Measurements from ENCODE around the gene FAR1. TPM values are rescaled to one million over a fixed set of nuclear protein-coding genes. Genes with fewer than 3 reads are reported as not detected.
"Not testable (repeated sequence)": the region's sequence is repeated elsewhere in the genome, so short reads cannot be mapped to it uniquely, and the experiment has no call there.

Gene FAR1
- polyA plus RNA-seq, 1 donor from 2014 or later, result 110 TPM

- Histone ChIP-seq H4K20me1 (ENCODE audit: insufficient read depth) (no peaks in the 10 kb centered on the region), H3K36me3 (ENCODE audit: insufficient read depth, low read length) (no peaks in the 10 kb centered on the region), H3F3A (ENCODE audit: insufficient read depth, low read length, poor library complexity, severe bottlenecking) (no peaks in the 10 kb centered on the region), H3K27me3 (ENCODE audit: insufficient read depth, low read depth, low read length) (no peaks in the 10 kb centered on the region), H3K79me2 (replicated peaks; ENCODE audit: insufficient read depth, low read length) (no peaks in the 10 kb centered on the region), H3K9me3 (ENCODE audit: low read length) (no peaks in the 10 kb centered on the region), H3K27ac (ENCODE audit: low read length) (no peak overlapping the region), H3K9me2 (ENCODE audit: insufficient read depth, low read length) (no peaks in the 10 kb centered on the region), H3K9ac (ENCODE audit: low read length) (no peak overlapping the region), H3K4me2 (ENCODE audit: low read length) (no peak overlapping the region), H2AFZ (ENCODE audit: low read depth, low read length) (no peak overlapping the region), H3K4me3 (ENCODE audit: low read length) (no peak overlapping the region)
- no peak for TF ChIP-seq RAD21 (conservative IDR thresholded peaks at IDR 0.05)
- TF ChIP-seq EZH2 (IDR thresholded peaks at IDR 0.05; ENCODE audit: borderline replicate concordance, insufficient read depth, low read length, poor library complexity, severe bottlenecking), result no peak
- TF ChIP-seq EP300 (conservative IDR thresholded peaks at IDR 0.05; ENCODE audit: poor library complexity, severe bottlenecking), result no peak
- TF ChIP-seq CTCF (IDR thresholded peaks at IDR 0.05; ENCODE audit: poor library complexity, severe bottlenecking), result no peak
- no peak for TF ChIP-seq TAF1 (IDR thresholded peaks at IDR 0.05; ENCODE audit: low read depth)
These were observed 21.1 kb upstream of the FAR1 start for GRCh38 chr11:13647391-13647790.

GRCh38 chr11:13649619-13650018 lies 18.8 kb upstream of the FAR1 start:
- Histone ChIP-seq H4K20me1 (ENCODE audit: insufficient read depth) (no peaks in the 10 kb centered on the region), H2AFZ (ENCODE audit: low read depth, low read length) (no peak overlapping the region), H3K79me2 (replicated peaks; ENCODE audit: insufficient read depth, low read length) (no peaks in the 10 kb centered on the region), H3K27me3 (ENCODE audit: insufficient read depth, low read depth, low read length) (no peaks in the 10 kb centered on the region), H3K4me3 (ENCODE audit: low read length) (no peak overlapping the region), H3K36me3 (ENCODE audit: insufficient read depth, low read length) (no peaks in the 10 kb centered on the region), H3K27ac (ENCODE audit: low read length) (no peak overlapping the region), H3K4me2 (ENCODE audit: low read length) (no peak overlapping the region), H3K9me2 (ENCODE audit: insufficient read depth, low read length) (no peaks in the 10 kb centered on the region), H3F3A (ENCODE audit: insufficient read depth, low read length, poor library complexity, severe bottlenecking) (no peaks in the 10 kb centered on the region), H3K9me3 (ENCODE audit: low read length) (no peaks in the 10 kb centered on the region), H3K9ac (ENCODE audit: low read length) (no peak overlapping the region)
- TF ChIP-seq EP300 (conservative IDR thresholded peaks at IDR 0.05; ENCODE audit: poor library complexity, severe bottlenecking), result no peak

- H3K27ac ChIP-seq (ENCODE audit: low read length); H3K9ac ChIP-seq (ENCODE audit: low read length); H4K20me1 ChIP-seq (ENCODE audit: insufficient read depth); H3K4me3 ChIP-seq (ENCODE audit: low read length); H3K27me3 ChIP-seq (ENCODE audit: insufficient read depth, low read depth, low read length); H3K4me2 ChIP-seq (ENCODE audit: low read length); H3K9me2 ChIP-seq (ENCODE audit: insufficient read depth, low read length); H3K9me3 ChIP-seq (ENCODE audit: low read length); H3F3A ChIP-seq (ENCODE audit: insufficient read depth, low read length, poor library complexity, severe bottlenecking); H2AFZ ChIP-seq (ENCODE audit: low read depth, low read length); H3K79me2 ChIP-seq (replicated peaks; ENCODE audit: insufficient read depth, low read length); H3K36me3 ChIP-seq (ENCODE audit: insufficient read depth, low read length): not testable (repeated sequence)
These were observed 17.0 kb upstream of the FAR1 start for GRCh38 chr11:13651515-13651914.

GRCh38 chr11:13661074-13661623 lies 7.3 kb upstream of the FAR1 start:
- Histone ChIP-seq H3F3A (ENCODE audit: insufficient read depth, low read length, poor library complexity, severe bottlenecking) (no peaks in the 10 kb centered on the region), H3K9me2 (ENCODE audit: insufficient read depth, low read length) (no peaks in the 10 kb centered on the region), H3K9me3 (ENCODE audit: low read length) (peaks cover 4% of the 10 kb centered on the region), H3K27me3 (ENCODE audit: insufficient read depth, low read depth, low read length) (no peaks in the 10 kb centered on the region), H3K36me3 (ENCODE audit: insufficient read depth, low read length) (no peaks in the 10 kb centered on the region), H2AFZ (ENCODE audit: low read depth, low read length) (no peak overlapping the region), H3K27ac (ENCODE audit: low read length) (no peak overlapping the region), H3K4me2 (ENCODE audit: low read length) (no peak overlapping the region), H3K4me3 (ENCODE audit: low read length) (no peak overlapping the region), H3K9ac (ENCODE audit: low read length) (no peak overlapping the region), H3K79me2 (replicated peaks; ENCODE audit: insufficient read depth, low read length) (no peaks in the 10 kb centered on the region), H4K20me1 (ENCODE audit: insufficient read depth) (no peaks in the 10 kb centered on the region)
- TF ChIP-seq REST (IDR thresholded peaks at IDR 0.05; ENCODE audit: borderline replicate concordance) (no peak), CTCF (IDR thresholded peaks at IDR 0.05; ENCODE audit: poor library complexity, severe bottlenecking) (no peak), EZH2 (IDR thresholded peaks at IDR 0.05; ENCODE audit: borderline replicate concordance, insufficient read depth, low read length, poor library complexity, severe bottlenecking) (no peak), RAD21 (conservative IDR thresholded peaks at IDR 0.05) (no peak), EP300 (conservative IDR thresholded peaks at IDR 0.05; ENCODE audit: poor library complexity, severe bottlenecking) (no peak), TAF1 (IDR thresholded peaks at IDR 0.05; ENCODE audit: low read depth) (no peak), MXI1 (conservative IDR thresholded peaks at IDR 0.05; ENCODE audit: poor library complexity, severe bottlenecking) (no peak), POLR2AphosphoS5 (IDR thresholded peaks at IDR 0.05) (no peak), SMC3 (conservative IDR thresholded peaks at IDR 0.05; ENCODE audit: poor library complexity) (no peak)
